ENCODE data around the gene PRUNE2. TPM values are rescaled to one million over a fixed set of nuclear protein-coding genes. Genes with fewer than 3 reads are reported as not detected.

The PRUNE2 gene
- polyA plus RNA-seq, 3 donors = 0.72 to 1.8 (median 1.5) TPM

- no peaks in the 10 kb centered on the region for H3K9me3 ChIP-seq (replicated peaks in 1 of 2; ENCODE audit: control insufficient read depth in 1 of 2, insufficient read depth in 1 of 2, low read length in 2 of 2)
- Mint-ChIP-seq H3K4me3 (no peak overlapping the region), H3K27me3 (ENCODE audit: low read depth in 3 of 3) (peaks cover 2 to 6% (median 3%) of the 10 kb centered on the region in 3 donors), H3K4me1 (peaks cover 61% of the 10 kb centered on the region), H3K27ac (no peak overlapping the region), H3K9me3 (peaks cover 0 to 1% (median 0%) of the 10 kb centered on the region in 7 donors), H3K36me3 (no peaks in the 10 kb centered on the region)
- no peak overlapping the region for H3K4me3 ChIP-seq (replicated peaks in 1 of 3; ENCODE audit: low read depth in 2 of 3, low read length in 3 of 3)
- no peak overlapping the region for H2AFZ ChIP-seq (ENCODE audit: insufficient read depth, low read depth, low read length, poor library complexity, severe bottlenecking)
- no peaks in the 10 kb centered on the region for H3K36me3 ChIP-seq (replicated peaks in 1 of 2; ENCODE audit: control insufficient read depth in 1 of 2, insufficient read depth in 2 of 2, low read length in 2 of 2)
- 97% methylated on average over 3 of the region's 4 CpGs for WGBS (ENCODE audit: insufficient coverage)
- H3K9ac ChIP-seq (ENCODE audit: insufficient read depth, low read length, poor library complexity, severe bottlenecking) = no peak overlapping the region
- H4K20me1 ChIP-seq (ENCODE audit: insufficient read depth, low read length) = no peaks in the 10 kb centered on the region
- peaks cover 11 to 14% of the 10 kb centered on the region in 2 donors for H3K4me1 ChIP-seq (ENCODE audit: control insufficient read depth in 1 of 2, insufficient read depth in 2 of 2, low read length in 2 of 2)
- no peak for TF ChIP-seq CTCF (IDR thresholded peaks at IDR 0.05)
- H3K27me3 ChIP-seq (ENCODE audit: control insufficient read depth in 2 of 2, insufficient read depth in 2 of 2, low read length in 2 of 2) = no peaks in the 10 kb centered on the region
- no peaks in the 10 kb centered on the region for H3K79me2 ChIP-seq (ENCODE audit: insufficient read depth, low read length)
- no peak for DNase-seq
- no peak overlapping the region for H3K4me2 ChIP-seq (replicated peaks; ENCODE audit: extremely low read depth, low read length, poor library complexity, severe bottlenecking)
- intact Hi-C loops (cut with micrococcal nuclease) = loop anchor here in 1 of 2 donors (5.0 to 10.0 kb wide), 3 partner anchors 39 to 1436 kb away; no protein-coding TSS in a partner anchor
- H3K27ac ChIP-seq (ENCODE audit: low read depth in 1 of 2, low read length in 2 of 2) = no peak overlapping the region
These were observed 205.0 kb downstream of the PRUNE2 start for GRCh38 chr9:76700916-76701315.

- Histone ChIP-seq H3K9me3 (replicated peaks in 1 of 2; ENCODE audit: control insufficient read depth in 1 of 2, insufficient read depth in 1 of 2, low read length in 2 of 2) (no peaks in the 10 kb centered on the region), H3K4me3 (replicated peaks in 1 of 3; ENCODE audit: low read depth in 2 of 3, low read length in 3 of 3) (no peak overlapping the region), H3K4me2 (replicated peaks; ENCODE audit: extremely low read depth, low read length, poor library complexity, severe bottlenecking) (no peak overlapping the region), H3K27me3 (ENCODE audit: control insufficient read depth in 2 of 2, insufficient read depth in 2 of 2, low read length in 2 of 2) (no peaks in the 10 kb centered on the region), H3K9ac (ENCODE audit: insufficient read depth, low read length, poor library complexity, severe bottlenecking) (no peak overlapping the region), H3K27ac (ENCODE audit: low read depth in 1 of 2, low read length in 2 of 2) (no peak overlapping the region), H2AFZ (ENCODE audit: insufficient read depth, low read depth, low read length, poor library complexity, severe bottlenecking) (no peak overlapping the region), H3K79me2 (ENCODE audit: insufficient read depth, low read length) (no peaks in the 10 kb centered on the region), H4K20me1 (ENCODE audit: insufficient read depth, low read length) (no peaks in the 10 kb centered on the region), H3K4me1 (ENCODE audit: control insufficient read depth in 1 of 2, insufficient read depth in 2 of 2, low read length in 2 of 2) (peaks cover 11 to 14% of the 10 kb centered on the region in 2 donors), H3K36me3 (replicated peaks in 1 of 2; ENCODE audit: control insufficient read depth in 1 of 2, insufficient read depth in 2 of 2, low read length in 2 of 2) (no peaks in the 10 kb centered on the region)
- intact Hi-C loops (cut with micrococcal nuclease) = loop anchor here in 1 of 2 donors (5.0 to 10.0 kb wide), 3 partner anchors 38 to 1435 kb away; no protein-coding TSS in a partner anchor
- H3K27me3 Mint-ChIP-seq (ENCODE audit: low read depth in 3 of 3) = peaks cover 2 to 5% (median 2%) of the 10 kb centered on the region in 3 donors
- no peak for TF ChIP-seq CTCF (IDR thresholded peaks at IDR 0.05)
- peaks cover 0 to 1% (median 0%) of the 10 kb centered on the region in 7 donors for H3K9me3 Mint-ChIP-seq
- no peak overlapping the region for H3K27ac Mint-ChIP-seq
- no peaks in the 10 kb centered on the region for H3K36me3 Mint-ChIP-seq
- H3K4me1 Mint-ChIP-seq = peaks cover 61% of the 10 kb centered on the region
- no peak overlapping the region for H3K4me3 Mint-ChIP-seq
- DNase-seq = no peak
These were observed 205.9 kb downstream of the PRUNE2 start for GRCh38 chr9:76699971-76700370.

All from CD14-positive monocyte (primary cell).